ENCODE measurements around the gene MACROD2.
"Not testable (repeated sequence)": the region's sequence is repeated elsewhere in the genome, so short reads cannot be mapped to it uniquely, and the experiment has no call there.

MACROD2 gene

DNA sequence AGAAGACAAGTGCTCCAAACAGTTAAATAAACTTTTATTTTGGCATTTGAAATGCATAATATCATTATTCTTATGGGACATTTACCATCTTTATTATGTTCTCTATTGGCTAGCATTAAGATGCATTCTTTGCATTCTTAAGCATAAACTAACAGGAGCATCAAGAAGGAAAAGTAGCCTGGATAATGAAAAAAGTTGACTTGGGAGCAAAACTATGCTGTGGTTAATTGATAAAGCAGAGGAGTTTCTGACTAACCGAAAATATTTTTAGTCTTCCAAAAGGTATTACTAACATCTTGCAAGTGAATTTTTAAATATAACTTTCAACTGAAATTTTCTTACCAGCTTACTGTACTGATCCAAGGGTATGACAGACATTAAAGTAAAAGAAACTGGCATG lies 201.8 kb downstream of the MACROD2 start:
- no peak for DNase-seq

DNA sequence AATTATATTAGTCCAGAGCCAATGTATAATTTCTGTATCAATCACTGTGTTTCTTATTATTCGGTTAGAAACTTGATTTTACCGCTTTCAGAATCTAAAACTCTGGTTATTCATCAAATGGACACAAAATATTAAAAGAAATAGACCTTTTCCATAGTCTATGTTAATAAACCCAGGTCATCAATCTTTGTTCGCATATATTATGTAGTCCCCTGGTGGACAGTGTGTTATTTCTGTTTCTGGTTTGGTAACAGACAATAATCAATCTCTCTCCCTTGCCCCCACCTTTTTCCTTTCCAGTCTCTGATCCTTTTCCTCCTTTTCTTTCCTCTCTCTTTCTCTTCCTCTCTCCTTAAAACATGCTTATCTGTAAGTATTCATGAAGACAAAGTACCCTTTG lies 203.1 kb downstream of the MACROD2 start:
- DNase-seq = no peak

DNA sequence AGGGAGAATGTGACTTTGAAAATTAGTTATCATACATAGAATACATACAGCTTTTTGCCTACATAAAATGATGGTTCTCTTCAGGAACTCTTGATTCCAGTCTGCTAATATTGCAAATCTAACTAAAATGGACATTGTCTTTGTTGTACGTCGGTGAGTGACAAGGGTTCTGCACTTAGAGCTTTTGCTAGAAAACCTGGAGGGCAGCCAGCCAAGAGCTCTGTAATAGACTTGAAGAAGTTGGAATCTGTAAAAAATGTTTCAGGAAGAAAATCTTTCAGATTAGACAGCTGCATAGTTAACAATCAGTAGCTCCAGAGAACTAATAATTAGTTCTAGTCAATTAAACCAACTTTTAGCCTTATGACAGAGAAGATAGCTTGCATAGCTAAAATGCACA lies 203.8 kb downstream of the MACROD2 start:
- DNase-seq = no peak

DNA sequence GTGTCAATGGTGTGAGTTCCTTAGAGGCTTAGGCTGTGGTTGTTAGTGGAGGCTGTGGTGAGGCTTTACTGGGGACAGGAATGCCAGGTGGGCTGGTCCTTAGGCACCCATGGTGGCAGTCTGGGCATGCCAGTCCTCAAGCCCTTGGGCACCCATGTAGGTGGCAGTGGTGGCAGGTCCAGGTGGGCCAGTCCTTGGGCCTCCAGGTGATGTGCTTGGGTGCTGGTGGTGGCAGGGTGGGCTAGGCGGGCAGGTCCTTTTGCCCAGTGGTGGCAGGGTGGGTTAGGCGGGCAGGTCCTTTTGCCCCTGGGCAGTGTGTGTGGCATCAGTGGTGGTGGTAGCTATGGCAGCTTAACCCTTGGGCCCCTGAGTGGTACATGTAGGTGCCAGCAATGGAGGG lies 208.3 kb downstream of the MACROD2 start:
- no peak for DNase-seq

DNA sequence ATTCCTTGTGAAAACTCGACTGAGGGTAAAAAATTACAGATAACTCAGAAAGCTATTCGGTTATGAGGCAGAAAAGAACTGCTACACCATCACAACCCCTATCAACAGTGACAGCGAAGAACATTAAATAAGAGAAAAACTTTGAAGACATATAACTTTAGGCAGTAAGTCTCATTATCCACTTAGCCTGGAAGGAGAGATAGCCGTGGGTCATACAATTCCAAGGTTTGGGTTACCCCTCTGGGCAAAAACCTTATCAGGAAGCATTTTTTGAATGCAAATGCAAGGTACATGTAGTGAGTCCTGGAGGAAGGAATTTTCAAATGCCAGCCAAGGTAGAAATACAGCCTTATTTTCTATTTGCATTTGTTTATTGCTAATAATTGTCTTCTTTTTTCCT lies 212.3 kb downstream of the MACROD2 start:
- no peak for DNase-seq

DNA sequence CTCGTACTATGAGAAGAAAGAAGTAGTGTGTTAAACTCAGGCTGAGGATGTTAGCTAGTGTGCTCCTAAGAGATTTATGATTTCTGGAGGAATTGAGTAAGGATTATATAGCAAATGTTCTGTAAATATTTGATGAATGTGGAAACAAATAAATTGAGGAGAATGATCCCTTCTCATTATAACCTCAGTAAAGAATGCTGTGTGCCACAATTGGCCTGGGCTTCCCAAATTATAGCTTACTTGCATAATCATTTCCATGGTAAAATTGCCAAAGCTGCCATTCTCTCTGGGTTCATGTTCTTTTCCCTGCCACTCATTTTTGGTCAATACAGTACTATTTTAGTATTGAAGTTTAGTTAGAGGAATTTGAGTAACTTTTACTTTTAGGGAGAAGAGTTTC lies 213.6 kb downstream of the MACROD2 start:
- no peak for DNase-seq

DNA sequence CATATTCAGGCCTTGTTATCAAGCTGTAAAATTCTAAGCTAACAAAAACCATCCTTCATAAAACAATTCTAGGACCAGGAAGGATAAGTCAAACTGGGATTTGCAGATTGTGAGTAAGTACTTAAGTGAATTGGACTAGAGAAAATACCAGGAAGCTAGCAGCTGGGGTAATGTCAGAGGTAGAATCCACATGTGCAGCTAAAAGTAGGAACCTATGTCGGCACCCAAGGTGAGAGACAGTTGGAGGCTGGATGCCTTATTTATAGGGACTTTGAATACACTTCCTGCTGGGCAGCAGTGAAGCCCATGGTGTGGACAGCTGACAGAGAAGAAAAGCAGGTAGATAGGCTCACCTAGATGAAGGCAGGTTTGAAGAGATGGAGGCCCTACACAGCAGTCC lies 214.8 kb downstream of the MACROD2 start:
- DNase-seq = no peak

DNA sequence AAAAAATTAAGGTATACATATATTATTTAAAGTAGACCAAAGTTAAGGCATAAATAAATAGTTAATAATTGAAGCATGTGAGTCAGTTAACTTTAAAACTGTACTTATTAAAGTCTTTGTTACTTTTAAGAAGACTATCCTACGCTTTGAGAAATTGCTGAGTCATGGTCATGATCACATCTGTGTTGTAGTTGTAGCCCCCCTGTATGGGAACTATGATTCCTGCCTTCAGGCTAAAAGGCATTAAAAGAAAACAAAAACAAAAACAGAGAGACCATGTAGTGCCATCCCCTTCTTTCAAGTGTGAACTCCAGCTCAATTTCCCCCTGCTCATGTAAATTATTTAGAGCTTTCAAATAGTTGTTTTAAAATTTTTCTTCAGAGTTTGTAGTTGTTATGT lies 218.7 kb downstream of the MACROD2 start:
- no peak for DNase-seq

DNA sequence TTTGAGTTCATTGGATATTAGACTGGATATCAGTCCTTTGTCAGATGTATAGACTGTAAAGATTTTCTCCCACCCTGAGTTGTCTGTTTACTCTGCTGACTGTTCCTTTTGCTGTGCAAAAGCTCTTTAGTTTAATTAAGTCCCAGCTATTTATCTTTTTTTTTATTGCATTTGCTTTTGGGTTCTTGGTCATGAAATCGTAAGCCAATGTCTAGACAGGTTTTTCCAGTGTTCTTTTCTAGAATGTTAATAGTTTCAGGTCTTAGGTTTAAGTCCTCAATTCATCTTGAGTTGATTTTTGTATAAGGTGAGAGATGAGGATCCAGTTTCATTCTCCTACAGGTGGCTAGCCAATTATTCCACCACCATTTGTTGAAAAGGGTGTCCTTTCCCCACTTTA lies 220.6 kb downstream of the MACROD2 start:
- DNase-seq = not testable (repeated sequence)

DNA sequence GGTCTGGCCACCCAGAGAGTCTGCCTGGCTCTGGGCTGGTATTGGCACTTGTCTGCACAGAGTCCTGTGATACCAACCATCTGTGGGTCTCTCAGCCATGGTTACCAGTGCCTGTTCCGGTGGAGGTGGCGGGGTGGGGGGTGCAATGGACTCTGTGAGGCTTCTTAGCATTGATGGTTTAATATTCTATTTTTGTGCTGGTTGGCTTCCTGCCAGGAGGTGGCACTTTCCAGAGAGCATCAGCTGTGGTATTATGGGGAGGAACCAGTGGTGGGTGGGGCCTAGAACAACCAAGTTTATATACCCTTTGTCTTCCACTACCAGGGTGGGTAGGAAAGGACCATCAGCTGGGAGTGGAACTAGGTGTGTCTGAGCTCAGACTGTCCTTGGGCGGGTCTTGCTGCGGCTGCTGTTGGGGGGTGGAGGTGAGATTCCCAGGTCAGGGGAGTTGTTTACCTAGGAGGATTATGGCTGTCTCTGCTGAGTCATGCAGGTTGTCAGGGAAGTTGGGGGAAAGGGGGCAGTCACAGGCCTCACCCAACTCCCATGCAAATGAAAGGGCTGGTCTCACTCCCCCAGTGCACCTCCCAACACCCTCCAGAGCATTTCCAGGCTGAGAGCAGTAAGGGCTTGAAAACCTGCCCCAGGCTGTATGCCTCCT lies 224.6 kb downstream of the MACROD2 start:
- DNase-seq = no peak

DNA sequence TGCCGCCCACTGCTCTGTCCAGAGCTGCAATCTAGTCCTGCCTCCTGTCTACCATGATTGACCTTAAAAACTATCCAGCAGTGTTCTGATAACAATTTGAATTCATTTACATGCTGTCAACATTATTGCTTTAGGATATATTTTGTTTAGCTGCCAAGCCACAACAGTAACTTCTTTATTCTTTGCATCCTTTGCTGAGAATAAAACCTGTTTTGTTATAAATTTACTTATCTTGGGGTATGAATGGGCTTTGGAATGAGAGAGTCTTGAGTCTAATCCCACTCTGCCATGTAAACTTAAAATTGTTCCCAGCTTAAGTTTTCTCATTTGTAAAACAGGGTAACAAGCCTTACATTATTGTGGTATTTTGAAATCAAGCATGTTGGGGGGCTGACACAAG lies 225.7 kb downstream of the MACROD2 start:
- no peak for DNase-seq

DNA sequence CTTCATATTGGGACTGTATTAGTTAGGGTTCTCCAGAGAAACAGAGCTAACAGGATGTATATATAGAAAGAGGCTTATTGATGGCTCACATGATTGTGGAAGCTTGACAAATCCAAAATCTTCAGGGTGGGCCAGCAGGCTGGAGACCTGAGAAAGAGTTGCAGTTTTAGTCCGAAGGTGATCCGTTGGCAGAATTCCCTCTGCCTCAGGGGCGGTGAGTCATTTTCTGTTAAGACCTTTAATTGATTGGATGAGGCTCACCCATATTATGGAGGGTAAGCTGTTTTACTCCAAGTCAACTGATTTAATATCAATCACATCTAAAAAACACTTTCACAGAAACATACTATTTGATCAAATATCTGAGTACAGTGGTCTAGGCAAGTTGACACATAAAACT lies 228.5 kb downstream of the MACROD2 start:
- no peak for DNase-seq

DNA sequence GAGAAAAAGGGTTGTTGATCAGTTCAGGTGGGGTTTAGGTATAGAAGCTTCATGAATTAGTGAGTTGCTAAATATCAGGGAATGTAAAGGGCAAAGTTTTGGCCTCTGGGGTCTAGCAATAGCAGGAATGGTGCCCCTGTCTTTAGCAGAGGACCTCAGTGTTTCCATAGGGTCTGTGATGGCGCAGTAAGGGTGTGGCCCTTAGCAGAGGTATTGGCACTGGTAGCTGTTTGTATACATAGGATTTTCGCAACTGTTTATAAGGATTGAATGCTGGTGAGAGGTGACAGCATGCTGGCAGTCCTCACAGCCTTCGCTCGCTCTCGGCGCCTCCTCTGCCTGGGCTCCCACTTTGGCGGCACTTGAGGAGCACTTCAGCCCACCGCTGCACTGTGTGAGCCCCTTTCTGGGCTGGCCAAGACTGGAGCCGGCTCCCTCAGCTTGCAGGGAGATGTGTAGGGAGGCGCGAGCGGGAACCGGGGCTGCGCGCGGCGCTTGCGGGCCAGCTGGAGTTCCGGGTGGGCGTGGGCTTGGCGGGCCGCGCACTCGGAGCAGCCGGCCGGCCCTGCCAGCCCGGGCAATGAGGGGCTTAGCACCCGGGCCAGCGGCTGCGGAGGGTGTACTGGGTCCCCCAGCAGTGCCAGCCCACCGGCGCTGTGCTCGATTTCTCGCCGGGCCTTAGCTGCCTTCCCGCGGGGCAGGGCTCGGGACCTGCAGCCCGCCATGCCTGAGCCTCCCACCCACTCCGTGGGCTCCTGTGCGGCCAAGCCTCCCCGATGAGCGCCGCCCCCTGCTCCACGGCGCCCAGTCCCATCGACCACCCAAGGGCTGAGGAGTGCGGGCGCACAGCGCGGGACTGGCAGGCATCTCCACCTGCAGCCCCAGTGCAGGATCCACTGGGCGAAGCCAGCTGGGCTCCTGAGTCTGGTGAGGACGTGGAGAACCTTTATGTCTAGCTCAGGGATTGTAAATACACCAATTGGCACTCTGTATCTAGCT lies 231.0 kb downstream of the MACROD2 start:
- not testable (repeated sequence) for DNase-seq

DNA sequence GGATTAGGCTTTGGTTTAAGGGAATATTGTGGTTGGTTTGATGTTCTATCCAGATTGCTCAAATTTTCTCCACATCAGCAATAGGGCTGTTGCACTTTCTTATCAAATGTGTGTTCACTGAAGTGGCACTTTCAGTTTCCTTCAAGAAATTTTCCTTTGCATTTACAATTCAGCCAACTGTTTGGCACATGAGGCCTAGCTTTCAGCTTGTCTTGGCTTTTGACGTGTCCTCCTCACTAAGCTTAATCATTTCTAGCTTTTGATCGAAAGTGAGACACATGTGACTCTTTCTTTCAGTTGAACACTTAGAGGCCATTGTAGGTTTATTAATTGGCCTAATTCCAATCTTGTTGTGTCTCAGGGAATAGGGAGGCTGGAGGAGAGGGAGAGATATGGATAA lies 237.3 kb downstream of the MACROD2 start:
- DNase-seq = no peak

DNA sequence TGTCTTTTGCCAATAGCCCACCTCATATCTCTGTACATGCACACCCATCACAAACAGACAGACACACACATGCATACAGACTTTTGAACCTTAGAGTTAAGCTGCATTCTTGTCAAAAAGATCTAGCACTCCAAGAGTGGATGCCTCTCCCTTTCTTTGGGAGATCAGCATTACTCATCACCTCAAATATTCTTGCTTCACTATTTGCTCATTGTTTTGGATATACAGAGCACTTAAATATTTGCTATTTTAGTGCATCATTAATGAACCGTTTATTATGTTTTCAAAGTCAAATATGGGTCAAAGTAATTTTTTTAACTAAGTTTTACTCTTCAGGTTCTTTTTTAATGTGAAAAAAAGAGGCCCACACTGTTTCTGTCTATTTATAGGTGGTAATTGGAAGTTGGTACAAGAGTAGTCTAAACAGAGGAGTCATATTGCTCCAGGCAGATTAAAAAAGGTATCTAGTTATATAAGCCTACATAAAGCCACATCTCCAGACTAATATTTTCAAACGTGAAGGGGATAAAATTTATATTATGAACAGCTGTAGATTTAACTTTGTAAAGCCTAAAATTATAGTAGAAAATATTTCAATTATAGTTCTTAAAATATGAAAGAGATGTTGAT lies 239.5 kb downstream of the MACROD2 start:
- no peak for DNase-seq

DNA sequence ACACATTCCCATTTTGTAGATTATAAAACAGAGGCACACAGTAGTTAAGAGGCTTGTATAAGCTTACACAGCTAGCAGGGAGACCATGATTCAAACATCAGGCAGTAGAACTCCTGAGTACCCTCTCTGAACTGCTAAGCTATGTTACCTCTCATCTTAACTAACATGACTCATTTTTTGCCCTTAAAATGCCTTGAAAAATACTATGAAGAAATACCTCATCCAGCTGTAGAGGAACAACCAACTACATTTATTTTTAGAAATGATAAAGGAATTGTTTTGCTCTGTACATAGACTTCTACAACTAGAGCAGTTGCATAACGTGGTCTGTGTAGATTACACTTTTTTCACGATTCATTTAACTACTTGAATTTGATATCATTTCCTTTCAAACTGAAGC lies 240.0 kb downstream of the MACROD2 start:
- no peak for DNase-seq

DNA sequence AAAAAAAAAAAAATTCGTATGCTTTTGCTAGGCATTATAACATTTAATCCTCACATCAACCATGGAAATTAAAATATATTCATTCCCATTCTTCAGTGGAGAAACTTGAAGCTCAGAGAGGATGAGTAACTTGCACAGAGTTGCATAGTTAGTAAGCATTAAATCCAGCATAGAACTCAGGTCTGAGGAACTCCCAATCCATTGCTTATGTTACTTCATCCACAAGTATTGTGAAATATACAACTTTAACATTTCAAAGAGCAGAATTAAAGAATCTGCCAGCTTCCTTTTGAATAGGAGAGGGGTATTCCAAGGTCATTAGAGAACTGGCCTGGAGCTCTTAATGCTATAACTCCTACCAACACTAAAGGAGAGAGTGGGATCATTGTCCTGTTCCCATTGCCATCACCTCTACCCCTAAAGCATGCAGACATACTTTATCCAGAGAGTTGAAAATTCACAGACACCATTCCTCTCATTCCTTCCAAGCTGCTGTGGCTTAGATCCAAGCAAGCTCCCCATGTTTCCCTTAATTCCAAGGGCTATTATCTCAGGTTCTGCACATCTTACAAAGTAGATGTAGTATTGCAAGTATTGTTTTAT lies 250.2 kb downstream of the MACROD2 start:
- no peak for DNase-seq

DNA sequence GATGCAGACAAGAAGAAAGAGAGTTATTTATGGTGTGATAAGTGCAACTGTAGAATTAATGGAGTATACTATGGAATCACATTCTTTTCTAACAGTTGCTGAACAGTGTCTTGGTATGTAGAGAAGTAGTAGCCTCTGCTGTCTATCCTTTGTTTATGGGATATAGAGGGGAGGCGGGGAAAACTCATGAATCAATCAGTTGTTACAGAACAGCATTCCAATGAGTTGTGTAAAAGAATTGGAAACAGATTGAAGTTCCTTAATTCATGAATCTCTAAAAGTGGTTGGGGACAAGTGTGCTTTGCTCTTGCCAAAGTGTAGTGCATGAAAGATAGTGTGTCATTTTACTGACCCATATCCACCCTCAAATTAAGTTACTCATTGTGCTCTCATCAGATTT lies 264.4 kb downstream of the MACROD2 start:
- DNase-seq = no peak

DNA sequence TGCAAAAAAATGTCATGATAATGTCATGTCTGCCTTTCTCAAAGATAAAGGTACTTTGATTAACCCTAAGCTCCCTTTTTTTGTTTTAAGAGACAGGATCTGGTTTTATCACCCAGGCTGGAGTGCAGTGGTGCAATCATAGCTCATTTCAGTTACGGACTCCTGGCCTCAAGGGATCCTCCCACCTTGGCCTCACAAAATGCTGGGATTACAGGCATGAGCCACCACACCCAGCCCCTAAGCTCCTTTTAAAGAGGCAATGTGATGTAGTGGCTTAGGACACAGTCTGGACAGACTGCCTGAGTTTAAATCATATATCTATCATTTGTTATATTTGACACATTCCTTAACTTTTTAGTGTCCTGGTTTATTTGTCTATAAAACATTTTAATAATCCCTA lies 265.1 kb downstream of the MACROD2 start:
- DNase-seq = no peak

DNA sequence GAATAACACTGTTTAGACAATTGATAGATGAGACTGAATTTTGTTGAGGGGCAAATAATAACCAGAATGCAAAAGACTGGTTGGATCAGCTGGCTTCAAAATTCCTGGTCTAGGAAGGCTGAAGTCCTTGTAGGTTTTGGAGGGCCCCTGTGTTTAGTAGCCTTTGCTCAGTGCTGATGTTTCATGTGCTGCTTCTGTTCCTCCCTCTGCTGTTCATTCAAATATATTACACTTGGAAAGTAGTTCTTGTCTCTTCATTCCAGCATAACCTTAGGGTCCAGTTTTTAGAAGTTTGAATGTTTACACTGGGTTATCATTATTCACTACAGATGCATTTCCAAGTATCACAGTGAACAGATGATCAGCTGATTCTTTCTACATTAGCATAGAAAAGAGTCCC lies 269.6 kb downstream of the MACROD2 start:
- DNase-seq = no peak

DNA sequence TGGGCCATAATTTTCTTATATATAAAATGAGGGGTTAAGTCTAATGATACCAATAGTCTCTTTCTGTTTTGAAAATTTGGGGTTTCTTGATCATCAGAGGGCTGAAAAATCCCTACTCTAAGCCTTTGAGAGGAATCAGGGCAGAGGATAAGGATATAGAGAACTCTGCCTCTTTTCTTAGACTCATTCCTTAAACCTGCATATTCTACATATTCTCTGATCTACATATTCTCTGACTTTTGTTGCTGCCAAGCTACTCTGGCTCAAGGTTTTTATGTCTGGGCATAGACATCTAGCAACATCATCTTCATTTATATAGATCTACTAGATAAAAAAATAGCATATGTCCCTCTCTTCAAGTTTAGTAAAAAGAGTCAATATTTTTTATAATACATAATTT lies 270.9 kb downstream of the MACROD2 start:
- DNase-seq = no peak

DNA sequence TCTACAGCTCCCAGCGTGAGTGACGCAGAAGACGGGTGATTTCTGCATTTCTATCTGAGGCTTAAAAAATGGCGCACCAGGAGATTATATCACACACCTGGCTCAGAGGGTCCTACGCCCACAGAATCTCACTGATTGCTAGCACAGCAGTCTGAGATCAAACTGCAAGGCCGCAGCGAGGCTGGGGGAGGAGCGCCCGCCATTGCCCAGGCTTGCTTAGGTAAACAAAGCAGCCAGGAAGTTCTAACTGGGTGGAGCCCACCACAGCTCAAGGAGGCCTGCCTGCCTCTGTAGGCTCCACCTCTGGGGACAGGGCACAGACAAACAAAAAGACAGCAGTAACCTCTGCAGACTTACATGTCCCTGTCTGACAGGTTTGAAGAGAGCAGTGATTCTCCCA lies 275.4 kb downstream of the MACROD2 start:
- DNase-seq = not testable (repeated sequence)

DNA sequence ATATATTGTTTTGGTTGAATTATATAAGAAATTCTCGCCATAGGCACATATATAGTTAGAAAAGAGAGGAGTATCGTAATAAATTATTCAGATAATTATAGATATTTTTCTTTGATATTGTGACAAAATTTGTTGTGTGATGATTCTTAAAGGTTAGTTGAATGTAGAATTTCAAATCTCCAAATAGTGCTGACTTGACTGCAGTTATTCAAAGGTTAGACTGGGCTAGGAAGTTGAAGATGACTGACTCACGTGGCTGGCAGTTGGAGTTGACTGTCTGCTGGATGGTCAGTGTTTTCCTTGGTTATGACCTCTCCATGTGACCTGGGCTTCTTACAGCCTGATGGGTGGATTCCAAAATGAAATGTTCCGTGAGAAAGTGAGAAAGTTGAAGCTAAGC lies 286.8 kb downstream of the MACROD2 start:
- DNase-seq = no peak

Data from suppressor macrophage treated with lipopolysaccharide for 1 hour (primary cell).